ENCODE measurements around the gene TACO1. TPM values are rescaled to one million over a fixed set of nuclear protein-coding genes. Genes with fewer than 3 reads are reported as not detected.

Gene TACO1
- polyA plus RNA-seq, 1 donor (not counting 4 experiments of a cell fraction or from before 2014, with no cell fraction given): 23.5 TPM

- no peak overlapping the region for H2AFZ ChIP-seq (ENCODE audit: control insufficient read depth, low read length)
- peaks cover 8 to 26% of the 10 kb centered on the region in 2 experiments for H3K36me3 ChIP-seq (ENCODE audit: control insufficient read depth in 2 of 2, extremely low read depth in 1 of 2, insufficient read depth in 2 of 2, low read length in 2 of 2)
Observed at GRCh38 chr17:63635787-63636186, 35.1 kb downstream of the TACO1 start.

GRCh38 chr17:63639125-63639524 lies 38.4 kb downstream of the TACO1 start:
- H3K4me3 ChIP-seq (ENCODE audit: control insufficient read depth in 2 of 3, extremely low read depth in 1 of 3, insufficient read depth in 2 of 3, low read depth in 1 of 3, low read length in 3 of 3): no peak overlapping the region
- H3K9me3 ChIP-seq (ENCODE audit: control insufficient read depth, low read depth, low read length): no peaks in the 10 kb centered on the region
- no peak overlapping the region for H3K9ac ChIP-seq (ENCODE audit: control insufficient read depth, extremely low read depth, insufficient read depth, low read length)
- no peak overlapping the region for H3K27ac ChIP-seq (ENCODE audit: control insufficient read depth, insufficient read depth, low read length)
- peaks cover 2% of the 10 kb centered on the region for H3K9me1 ChIP-seq (ENCODE audit: control insufficient read depth, extremely low read depth, insufficient read depth, low read length)
- TF ChIP-seq CTCF (optimal IDR thresholded peaks at IDR 0.05 in 1 of 3, IDR thresholded peaks at IDR 0.05 in 1 of 3, conservative IDR thresholded peaks at IDR 0.05 in 1 of 3; ENCODE audit: extremely low read depth in 1 of 3, insufficient read depth in 2 of 3, low read length in 3 of 3) (no peak), EZH2 (IDR thresholded peaks at IDR 0.05; ENCODE audit: low read length) (no peak)
- DNase-seq (ENCODE audit: low read depth, low spot score) (no peak), FAIRE-seq (no peak)
- H3K4me2 ChIP-seq (ENCODE audit: control insufficient read depth, extremely low read depth, insufficient read depth, low read depth, low read length): no peak overlapping the region
- no peaks in the 10 kb centered on the region for H3K27me3 ChIP-seq (ENCODE audit: control insufficient read depth, extremely low read depth, insufficient read depth, low read length)
- H4K20me1 ChIP-seq (ENCODE audit: control insufficient read depth, extremely low read depth, insufficient read depth, low read length): no peaks in the 10 kb centered on the region
- H2AFZ ChIP-seq (ENCODE audit: control insufficient read depth, low read length): no peak overlapping the region
- H3K4me1 ChIP-seq (ENCODE audit: control insufficient read depth, extremely low read depth, insufficient read depth, low read length): no peaks in the 10 kb centered on the region
- dilution Hi-C loops (cut with MboI; ENCODE audit: extremely low pct_ligation_motif_present, low sequenced_read_pairs): no loop called here
- no peaks in the 10 kb centered on the region for H3K79me2 ChIP-seq (ENCODE audit: control insufficient read depth, insufficient read depth, low read length)
- peaks cover 8 to 17% of the 10 kb centered on the region in 2 experiments for H3K36me3 ChIP-seq (ENCODE audit: control insufficient read depth in 2 of 2, extremely low read depth in 1 of 2, insufficient read depth in 2 of 2, low read length in 2 of 2)

More at GRCh38 chr17:63635787-63636186, 35.1 kb downstream of the TACO1 start:
- H3K4me2 ChIP-seq (ENCODE audit: control insufficient read depth, extremely low read depth, insufficient read depth, low read depth, low read length): no peak overlapping the region
- no peaks in the 10 kb centered on the region for H3K4me1 ChIP-seq (ENCODE audit: control insufficient read depth, extremely low read depth, insufficient read depth, low read length)
- no peaks in the 10 kb centered on the region for H3K79me2 ChIP-seq (ENCODE audit: control insufficient read depth, insufficient read depth, low read length)
- H3K4me3 ChIP-seq (ENCODE audit: control insufficient read depth in 2 of 3, extremely low read depth in 1 of 3, insufficient read depth in 2 of 3, low read depth in 1 of 3, low read length in 3 of 3): no peak overlapping the region
- no peaks in the 10 kb centered on the region for H3K9me3 ChIP-seq (ENCODE audit: control insufficient read depth, low read depth, low read length)
- H3K9ac ChIP-seq (ENCODE audit: control insufficient read depth, extremely low read depth, insufficient read depth, low read length): no peak overlapping the region
- no peaks in the 10 kb centered on the region for H4K20me1 ChIP-seq (ENCODE audit: control insufficient read depth, extremely low read depth, insufficient read depth, low read length)
- DNase-seq (ENCODE audit: low read depth, low spot score): no peak
- dilution Hi-C loops (cut with MboI; ENCODE audit: extremely low pct_ligation_motif_present, low sequenced_read_pairs): no loop called here
- H3K27me3 ChIP-seq (ENCODE audit: control insufficient read depth, extremely low read depth, insufficient read depth, low read length): no peaks in the 10 kb centered on the region
- no peaks in the 10 kb centered on the region for H3K9me1 ChIP-seq (ENCODE audit: control insufficient read depth, extremely low read depth, insufficient read depth, low read length)
- H3K27ac ChIP-seq (ENCODE audit: control insufficient read depth, insufficient read depth, low read length): no peak overlapping the region
- no peak for FAIRE-seq
- TF ChIP-seq CTCF (optimal IDR thresholded peaks at IDR 0.05 in 1 of 3, IDR thresholded peaks at IDR 0.05 in 1 of 3, conservative IDR thresholded peaks at IDR 0.05 in 1 of 3; ENCODE audit: extremely low read depth in 1 of 3, insufficient read depth in 2 of 3, low read length in 3 of 3) (no peak), EZH2 (IDR thresholded peaks at IDR 0.05; ENCODE audit: low read length) (no peak)

Data from keratinocyte (primary cell).